Fibroblast of mammary gland (primary cell): ENCODE measurements around the gene PALM.

Source experiments
- DNase-seq: peaks from one replicate; pipeline ENCODE4 v3.0.0-alpha.2; 2010; ENCODE audit warnings: low read depth
- H3K4me3 ChIP-seq: 2 replicates; pipeline ENCODE4 v1.5.1; 2011; ENCODE audit warnings: low read depth, mild to moderate bottlenecking, low read length, moderate library complexity; ENCODE audit not compliant: control insufficient read depth
- CTCF ChIP-seq: conservative IDR thresholded peaks from 2 replicates; pipeline ENCODE4 v1.5.1; 2011; ENCODE audit warnings: low read depth, low read length, inconsistent platforms; ENCODE audit not compliant: control insufficient read depth, insufficient read depth

Gene PALM

GRCh38 chr19:711254-711653 is 2.5 kb downstream of the PALM start:
- no peak for TF ChIP-seq CTCF
- DNase-seq = no peak

GRCh38 chr19:715347-715746 is 6.6 kb downstream of the PALM start:
- no peak for TF ChIP-seq CTCF
- no peak overlapping the region for H3K4me3 ChIP-seq
- no peak for DNase-seq

More at GRCh38 chr19:711254-711653, 2.5 kb downstream of the PALM start:
- H3K4me3 ChIP-seq = no peak overlapping the region

- TF ChIP-seq CTCF = no peak
- DNase-seq = no peak
- no peak overlapping the region for H3K4me3 ChIP-seq
These were observed 9.7 kb downstream of the PALM start for GRCh38 chr19:718251-718951.

- peak; percentile 37 for DNase-seq
- TF ChIP-seq CTCF = no peak
- H3K4me3 ChIP-seq = no peak overlapping the region
These were observed 10.3 kb downstream of the PALM start for GRCh38 chr19:718991-719512.

GRCh38 chr19:719636-720344 is 11.1 kb downstream of the PALM start:
- no peak overlapping the region for H3K4me3 ChIP-seq
- DNase-seq = no peak
- TF ChIP-seq CTCF = no peak

GRCh38 chr19:720345-721160 is 11.8 kb downstream of the PALM start:
- no peak for DNase-seq
- no peak for TF ChIP-seq CTCF
- H3K4me3 ChIP-seq = no peak overlapping the region
